Measurements from ENCODE around the gene WFDC13. TPM values are rescaled to one million over a fixed set of nuclear protein-coding genes. Genes with fewer than 3 reads are reported as not detected.
"Not testable (repeated sequence)": the region's sequence is repeated elsewhere in the genome, so short reads cannot be mapped to it uniquely, and the experiment has no call there.

WFDC13 gene
- polyA plus RNA-seq, 1 donor from 2014 or later: not detected

DNA sequence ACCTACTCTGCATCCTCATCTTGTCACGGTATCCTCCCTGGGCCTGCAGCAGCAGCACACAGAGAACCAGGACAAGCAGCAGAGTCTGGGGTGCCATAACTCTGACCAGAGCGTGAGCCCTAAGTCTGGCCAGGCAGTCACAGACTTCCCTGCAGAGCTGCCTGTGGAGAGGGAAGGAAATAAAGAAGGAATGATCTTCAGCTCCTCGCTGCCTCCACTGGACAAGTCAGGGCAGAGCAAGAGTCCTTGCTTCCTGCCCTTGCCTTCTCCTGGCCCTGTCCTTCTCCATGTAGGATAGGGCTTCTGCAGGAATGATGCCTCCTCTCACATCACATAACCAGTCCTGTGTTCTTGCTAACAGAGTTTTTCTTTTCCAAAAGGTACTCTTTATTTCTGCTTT is 15.9 kb upstream of the WFDC13 start:
- Histone ChIP-seq H3K27me3 (ENCODE audit: insufficient read depth, low read depth, low read length) (no peaks in the 10 kb centered on the region), H3K4me3 (ENCODE audit: low read length) (no peak overlapping the region), H3K9me2 (ENCODE audit: insufficient read depth, low read length) (no peaks in the 10 kb centered on the region), H3K9ac (ENCODE audit: low read length) (no peak overlapping the region), H2AFZ (ENCODE audit: low read depth, low read length) (no peak overlapping the region), H3K36me3 (ENCODE audit: insufficient read depth, low read length) (no peaks in the 10 kb centered on the region), H3K9me3 (ENCODE audit: low read length) (no peaks in the 10 kb centered on the region), H4K20me1 (ENCODE audit: insufficient read depth) (no peaks in the 10 kb centered on the region), H3K27ac (ENCODE audit: low read length) (no peak overlapping the region), H3K4me2 (ENCODE audit: low read length) (no peak overlapping the region), H3F3A (ENCODE audit: insufficient read depth, low read length, poor library complexity, severe bottlenecking) (no peaks in the 10 kb centered on the region), H3K79me2 (replicated peaks; ENCODE audit: insufficient read depth, low read length) (no peaks in the 10 kb centered on the region)
- TF ChIP-seq TAF1 (IDR thresholded peaks at IDR 0.05; ENCODE audit: low read depth): no peak
- TF ChIP-seq EZH2 (IDR thresholded peaks at IDR 0.05; ENCODE audit: borderline replicate concordance, insufficient read depth, low read length, poor library complexity, severe bottlenecking): no peak
- TF ChIP-seq, protein P1, sequence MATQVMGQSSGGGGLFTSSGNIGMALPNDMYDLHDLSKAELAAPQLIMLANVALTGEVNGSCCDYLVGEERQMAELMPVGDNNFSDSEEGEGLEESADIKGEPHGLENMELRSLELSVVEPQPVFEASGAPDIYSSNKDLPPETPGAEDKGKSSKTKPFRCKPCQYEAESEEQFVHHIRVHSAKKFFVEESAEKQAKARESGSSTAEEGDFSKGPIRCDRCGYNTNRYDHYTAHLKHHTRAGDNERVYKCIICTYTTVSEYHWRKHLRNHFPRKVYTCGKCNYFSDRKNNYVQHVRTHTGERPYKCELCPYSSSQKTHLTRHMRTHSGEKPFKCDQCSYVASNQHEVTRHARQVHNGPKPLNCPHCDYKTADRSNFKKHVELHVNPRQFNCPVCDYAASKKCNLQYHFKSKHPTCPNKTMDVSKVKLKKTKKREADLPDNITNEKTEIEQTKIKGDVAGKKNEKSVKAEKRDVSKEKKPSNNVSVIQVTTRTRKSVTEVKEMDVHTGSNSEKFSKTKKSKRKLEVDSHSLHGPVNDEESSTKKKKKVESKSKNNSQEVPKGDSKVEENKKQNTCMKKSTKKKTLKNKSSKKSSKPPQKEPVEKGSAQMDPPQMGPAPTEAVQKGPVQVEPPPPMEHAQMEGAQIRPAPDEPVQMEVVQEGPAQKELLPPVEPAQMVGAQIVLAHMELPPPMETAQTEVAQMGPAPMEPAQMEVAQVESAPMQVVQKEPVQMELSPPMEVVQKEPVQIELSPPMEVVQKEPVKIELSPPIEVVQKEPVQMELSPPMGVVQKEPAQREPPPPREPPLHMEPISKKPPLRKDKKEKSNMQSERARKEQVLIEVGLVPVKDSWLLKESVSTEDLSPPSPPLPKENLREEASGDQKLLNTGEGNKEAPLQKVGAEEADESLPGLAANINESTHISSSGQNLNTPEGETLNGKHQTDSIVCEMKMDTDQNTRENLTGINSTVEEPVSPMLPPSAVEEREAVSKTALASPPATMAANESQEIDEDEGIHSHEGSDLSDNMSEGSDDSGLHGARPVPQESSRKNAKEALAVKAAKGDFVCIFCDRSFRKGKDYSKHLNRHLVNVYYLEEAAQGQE (IDR thresholded peaks at IDR 0.05; ENCODE audit: borderline replicate concordance): no peak
- no peak for TF ChIP-seq RAD21 (conservative IDR thresholded peaks at IDR 0.05)
- TF ChIP-seq POLR2AphosphoS5 (IDR thresholded peaks at IDR 0.05): no peak
- TF ChIP-seq, protein P2, sequence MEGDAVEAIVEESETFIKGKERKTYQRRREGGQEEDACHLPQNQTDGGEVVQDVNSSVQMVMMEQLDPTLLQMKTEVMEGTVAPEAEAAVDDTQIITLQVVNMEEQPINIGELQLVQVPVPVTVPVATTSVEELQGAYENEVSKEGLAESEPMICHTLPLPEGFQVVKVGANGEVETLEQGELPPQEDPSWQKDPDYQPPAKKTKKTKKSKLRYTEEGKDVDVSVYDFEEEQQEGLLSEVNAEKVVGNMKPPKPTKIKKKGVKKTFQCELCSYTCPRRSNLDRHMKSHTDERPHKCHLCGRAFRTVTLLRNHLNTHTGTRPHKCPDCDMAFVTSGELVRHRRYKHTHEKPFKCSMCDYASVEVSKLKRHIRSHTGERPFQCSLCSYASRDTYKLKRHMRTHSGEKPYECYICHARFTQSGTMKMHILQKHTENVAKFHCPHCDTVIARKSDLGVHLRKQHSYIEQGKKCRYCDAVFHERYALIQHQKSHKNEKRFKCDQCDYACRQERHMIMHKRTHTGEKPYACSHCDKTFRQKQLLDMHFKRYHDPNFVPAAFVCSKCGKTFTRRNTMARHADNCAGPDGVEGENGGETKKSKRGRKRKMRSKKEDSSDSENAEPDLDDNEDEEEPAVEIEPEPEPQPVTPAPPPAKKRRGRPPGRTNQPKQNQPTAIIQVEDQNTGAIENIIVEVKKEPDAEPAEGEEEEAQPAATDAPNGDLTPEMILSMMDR (IDR thresholded peaks at IDR 0.05; ENCODE audit: poor library complexity, severe bottlenecking): no peak
- TF ChIP-seq MXI1 (conservative IDR thresholded peaks at IDR 0.05; ENCODE audit: poor library complexity, severe bottlenecking): no peak
- no peak for TF ChIP-seq SMC3 (conservative IDR thresholded peaks at IDR 0.05; ENCODE audit: poor library complexity)
- no peak for TF ChIP-seq EP300 (conservative IDR thresholded peaks at IDR 0.05; ENCODE audit: poor library complexity, severe bottlenecking)

DNA sequence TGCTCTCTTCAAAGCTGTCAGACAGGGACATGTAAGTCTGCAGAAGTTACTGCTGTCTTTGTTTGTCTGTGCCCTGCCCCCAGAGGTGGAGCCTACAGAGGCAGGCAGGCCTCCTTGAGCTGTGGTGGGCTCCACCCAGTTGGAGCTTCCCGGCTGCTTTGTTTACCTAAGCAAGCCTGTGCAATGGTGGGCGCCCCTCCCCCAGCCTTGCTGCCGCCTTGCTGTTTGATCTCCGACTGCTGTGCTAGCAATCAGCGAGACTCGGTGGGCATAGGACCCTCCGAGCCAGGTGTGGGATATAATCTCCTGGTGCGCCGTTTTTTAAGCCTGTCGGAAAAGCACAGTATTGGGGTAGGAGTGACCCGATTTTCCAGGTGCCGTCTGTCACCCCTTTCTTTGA is 8.5 kb upstream of the WFDC13 start:
- not testable (repeated sequence) for H3K36me3 ChIP-seq (ENCODE audit: insufficient read depth, low read length); H3K4me3 ChIP-seq (ENCODE audit: low read length); H4K20me1 ChIP-seq (ENCODE audit: insufficient read depth); H3K27ac ChIP-seq (ENCODE audit: low read length); H2AFZ ChIP-seq (ENCODE audit: low read depth, low read length); H3K9me3 ChIP-seq (ENCODE audit: low read length); H3K9ac ChIP-seq (ENCODE audit: low read length); H3K79me2 ChIP-seq (replicated peaks; ENCODE audit: insufficient read depth, low read length); H3K27me3 ChIP-seq (ENCODE audit: insufficient read depth, low read depth, low read length); H3F3A ChIP-seq (ENCODE audit: insufficient read depth, low read length, poor library complexity, severe bottlenecking); H3K9me2 ChIP-seq (ENCODE audit: insufficient read depth, low read length); H3K4me2 ChIP-seq (ENCODE audit: low read length)

DNA sequence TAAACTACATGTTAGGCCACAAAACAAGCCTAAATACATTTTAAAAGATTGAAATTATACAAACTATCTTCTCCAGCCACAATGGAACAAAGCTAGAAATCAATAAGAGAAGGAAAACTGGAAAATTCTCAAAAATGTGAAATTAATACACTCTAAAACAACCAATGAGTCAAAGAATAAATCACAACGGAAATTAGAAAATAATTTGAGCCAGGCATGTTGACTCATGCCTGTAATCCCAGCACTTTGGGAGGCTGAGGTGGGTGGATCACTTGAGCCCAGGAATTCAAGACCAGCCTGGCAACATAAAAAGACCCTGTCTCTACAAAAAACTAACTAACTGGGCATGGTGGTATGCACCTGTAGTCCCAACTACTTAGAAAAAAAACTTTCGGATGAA is 6.3 kb upstream of the WFDC13 start:
- H2AFZ ChIP-seq (ENCODE audit: low read depth, low read length): no peak overlapping the region
- H3K9me3 ChIP-seq (ENCODE audit: low read length): no peaks in the 10 kb centered on the region
- no peak overlapping the region for H3K4me3 ChIP-seq (ENCODE audit: low read length)
- H3K36me3 ChIP-seq (ENCODE audit: insufficient read depth, low read length): no peaks in the 10 kb centered on the region
- no peak overlapping the region for H3K4me2 ChIP-seq (ENCODE audit: low read length)
- H3F3A ChIP-seq (ENCODE audit: insufficient read depth, low read length, poor library complexity, severe bottlenecking): no peaks in the 10 kb centered on the region
- H4K20me1 ChIP-seq (ENCODE audit: insufficient read depth): no peaks in the 10 kb centered on the region
- H3K9me2 ChIP-seq (ENCODE audit: insufficient read depth, low read length): no peaks in the 10 kb centered on the region
- TF ChIP-seq, protein P1 (IDR thresholded peaks at IDR 0.05; ENCODE audit: borderline replicate concordance): no peak
- no peak for TF ChIP-seq EP300 (conservative IDR thresholded peaks at IDR 0.05; ENCODE audit: poor library complexity, severe bottlenecking)
- TF ChIP-seq, protein P2 (IDR thresholded peaks at IDR 0.05; ENCODE audit: poor library complexity, severe bottlenecking): no peak
- no peak for TF ChIP-seq SMC3 (conservative IDR thresholded peaks at IDR 0.05; ENCODE audit: poor library complexity)
- TF ChIP-seq EZH2 (IDR thresholded peaks at IDR 0.05; ENCODE audit: borderline replicate concordance, insufficient read depth, low read length, poor library complexity, severe bottlenecking): no peak
- no peak for TF ChIP-seq MXI1 (conservative IDR thresholded peaks at IDR 0.05; ENCODE audit: poor library complexity, severe bottlenecking)
- TF ChIP-seq TAF1 (IDR thresholded peaks at IDR 0.05; ENCODE audit: low read depth): no peak
- no peak for TF ChIP-seq POLR2AphosphoS5 (IDR thresholded peaks at IDR 0.05)
- TF ChIP-seq RAD21 (conservative IDR thresholded peaks at IDR 0.05): no peak
- no peaks in the 10 kb centered on the region for H3K79me2 ChIP-seq (replicated peaks; ENCODE audit: insufficient read depth, low read length)
- no peaks in the 10 kb centered on the region for H3K27me3 ChIP-seq (ENCODE audit: insufficient read depth, low read depth, low read length)
- H3K9ac ChIP-seq (ENCODE audit: low read length): no peak overlapping the region
- H3K27ac ChIP-seq (ENCODE audit: low read length): no peak overlapping the region

Data from neural cell (in vitro differentiated cells).